ENCODE measurements around the gene OR52I2. TPM values are rescaled to one million over a fixed set of nuclear protein-coding genes. Genes with fewer than 3 reads are reported as not detected.

Gene OR52I2
- total RNA-seq, 2 experiments from 2014 or later, result not detected

- no peak overlapping the region for H3K27ac Mint-ChIP-seq
- H3K36me3 Mint-ChIP-seq, result no peaks in the 10 kb centered on the region
- DNase-seq, result no peak
- H3K4me3 Mint-ChIP-seq, result no peak overlapping the region
- POLR2A ChIA-PET, result no interaction called here
- H3K9me3 Mint-ChIP-seq, result no peaks in the 10 kb centered on the region
- H3K27me3 Mint-ChIP-seq, result peaks cover 31% of the 10 kb centered on the region
- H3K4me1 Mint-ChIP-seq, result peaks cover 6% of the 10 kb centered on the region
- ATAC-seq (ENCODE audit: low read depth), result no peak
Observed at GRCh38 chr11:4578624-4579023, 2.9 kb upstream of the OR52I2 start.

- POLR2A ChIA-PET, result no interaction called here
- no peak for ATAC-seq (ENCODE audit: low read depth)
- H3K4me1 Mint-ChIP-seq, result peaks cover 6% of the 10 kb centered on the region
- no peaks in the 10 kb centered on the region for H3K36me3 Mint-ChIP-seq
- H3K4me3 Mint-ChIP-seq, result no peak overlapping the region
- no peak for DNase-seq
- H3K27me3 Mint-ChIP-seq, result peaks cover 34% of the 10 kb centered on the region
- no peaks in the 10 kb centered on the region for H3K9me3 Mint-ChIP-seq
- H3K27ac Mint-ChIP-seq, result no peak overlapping the region
Observed at GRCh38 chr11:4580124-4580523, 1.4 kb upstream of the OR52I2 start.

GRCh38 chr11:4589017-4589416 lies 7.5 kb downstream of the OR52I2 start:
- no peak overlapping the region for H3K27ac Mint-ChIP-seq
- no peak for ATAC-seq (ENCODE audit: low read depth)
- H3K27me3 Mint-ChIP-seq, result peaks cover 8% of the 10 kb centered on the region
- H3K4me3 Mint-ChIP-seq, result no peak overlapping the region
- no peaks in the 10 kb centered on the region for H3K4me1 Mint-ChIP-seq
- H3K36me3 Mint-ChIP-seq, result no peaks in the 10 kb centered on the region
- H3K9me3 Mint-ChIP-seq, result no peaks in the 10 kb centered on the region
- POLR2A ChIA-PET, result no interaction called here
- no peak for DNase-seq

- ATAC-seq (ENCODE audit: low read depth) (no peak), DNase-seq (no peak)
- Mint-ChIP-seq H3K36me3 (peaks cover 8% of the 10 kb centered on the region), H3K4me1 (no peaks in the 10 kb centered on the region), H3K27me3 (no peaks in the 10 kb centered on the region), H3K4me3 (no peak within 1 kb of the TSS), H3K27ac (no peak within 1 kb of the TSS), H3K9me3 (no peaks in the 10 kb centered on the region)
- POLR2A ChIA-PET, result no interaction called here
Observed at GRCh38 chr11:4593739-4594138, 12.2 kb downstream of the OR52I2 start, which contains the start of gene OR52I1. TSS of gene OR52I1 (plus strand) at chr11:4594039. CDS start at chr11:4594039, 0 bp downstream.

- Mint-ChIP-seq H3K4me1 (peaks cover 23% of the 10 kb centered on the region), H3K36me3 (peaks cover 12% of the 10 kb centered on the region), H3K27ac (no peak overlapping the region), H3K4me3 (no peak overlapping the region), H3K9me3 (no peaks in the 10 kb centered on the region), H3K27me3 (no peaks in the 10 kb centered on the region)
- POLR2A ChIA-PET, result no interaction called here
- DNase-seq (no peak), ATAC-seq (ENCODE audit: low read depth) (no peak)
Observed at GRCh38 chr11:4605057-4605456, 23.5 kb downstream of the OR52I2 start.

- no peak for DNase-seq
- H3K36me3 Mint-ChIP-seq, result peaks cover 12% of the 10 kb centered on the region
- no peaks in the 10 kb centered on the region for H3K9me3 Mint-ChIP-seq
- peak overlapping the region; percentile 91 for H3K27ac Mint-ChIP-seq
- H3K4me3 Mint-ChIP-seq, result peak overlapping the region; percentile 92
- peaks cover 29% of the 10 kb centered on the region for H3K4me1 Mint-ChIP-seq
- H3K27me3 Mint-ChIP-seq, result no peaks in the 10 kb centered on the region
- POLR2A ChIA-PET, result no interaction called here
- ATAC-seq (ENCODE audit: low read depth), result no peak
Observed at GRCh38 chr11:4606231-4607015, 24.9 kb downstream of the OR52I2 start.

GRCh38 chr11:4607096-4607495 lies 25.6 kb downstream of the OR52I2 start:
- no peaks in the 10 kb centered on the region for H3K9me3 Mint-ChIP-seq
- DNase-seq (no peak), ATAC-seq (ENCODE audit: low read depth) (no peak)
- POLR2A ChIA-PET, result no interaction called here
- peak overlapping the region; percentile 92 for H3K4me3 Mint-ChIP-seq
- peak overlapping the region; percentile 91 for H3K27ac Mint-ChIP-seq
- H3K27me3 Mint-ChIP-seq, result no peaks in the 10 kb centered on the region
- H3K36me3 Mint-ChIP-seq, result peaks cover 9% of the 10 kb centered on the region
- H3K4me1 Mint-ChIP-seq, result peaks cover 29% of the 10 kb centered on the region

- no peaks in the 10 kb centered on the region for H3K27me3 Mint-ChIP-seq
- peaks cover 9% of the 10 kb centered on the region for H3K36me3 Mint-ChIP-seq
- H3K4me3 Mint-ChIP-seq, result peak within 1 kb of the TSS; percentile 92
- peak; percentile 100 for ATAC-seq (ENCODE audit: low read depth)
- peaks cover 29% of the 10 kb centered on the region for H3K4me1 Mint-ChIP-seq
- peak; percentile 94 for DNase-seq
- POLR2A ChIA-PET, result no interaction called here
- H3K27ac Mint-ChIP-seq, result peak within 1 kb of the TSS; percentile 91
- H3K9me3 Mint-ChIP-seq, result no peaks in the 10 kb centered on the region
Observed at GRCh38 chr11:4607781-4608666, 26.5 kb downstream of the OR52I2 start, which contains the start of gene TRIM68. TSS of gene TRIM68 (minus strand) at chr11:4608231. CDS start at chr11:4605504, 2,727 bp downstream.

- ATAC-seq (ENCODE audit: low read depth), result no peak
- Mint-ChIP-seq H3K4me1 (peaks cover 29% of the 10 kb centered on the region), H3K9me3 (no peaks in the 10 kb centered on the region), H3K4me3 (peak overlapping the region; percentile 75), H3K27ac (peak overlapping the region; percentile 76), H3K36me3 (no peaks in the 10 kb centered on the region), H3K27me3 (peaks cover 4% of the 10 kb centered on the region)
- POLR2A ChIA-PET, result no interaction called here
- no peak for DNase-seq
Observed at GRCh38 chr11:4610258-4610935, 28.9 kb downstream of the OR52I2 start.

GRCh38 chr11:4611986-4612385 lies 30.4 kb downstream of the OR52I2 start:
- Mint-ChIP-seq H3K27me3 (peaks cover 5% of the 10 kb centered on the region), H3K4me3 (no peak overlapping the region), H3K27ac (no peak overlapping the region), H3K9me3 (peaks cover 1% of the 10 kb centered on the region), H3K36me3 (no peaks in the 10 kb centered on the region), H3K4me1 (peaks cover 24% of the 10 kb centered on the region)
- no peak for DNase-seq
- no peak for ATAC-seq (ENCODE audit: low read depth)
- POLR2A ChIA-PET, result no interaction called here

GRCh38 chr11:4615856-4616444 lies 34.4 kb downstream of the OR52I2 start:
- Mint-ChIP-seq H3K27me3 (peaks cover 8% of the 10 kb centered on the region), H3K4me3 (no peak overlapping the region), H3K4me1 (no peaks in the 10 kb centered on the region), H3K27ac (no peak overlapping the region), H3K36me3 (no peaks in the 10 kb centered on the region), H3K9me3 (peaks cover 1% of the 10 kb centered on the region)
- no peak for ATAC-seq (ENCODE audit: low read depth)
- POLR2A ChIA-PET, result no interaction called here
- DNase-seq, result no peak

- Mint-ChIP-seq H3K27me3 (peaks cover 7% of the 10 kb centered on the region), H3K9me3 (peaks cover 1% of the 10 kb centered on the region), H3K4me1 (no peaks in the 10 kb centered on the region), H3K36me3 (no peaks in the 10 kb centered on the region), H3K4me3 (no peak overlapping the region), H3K27ac (no peak overlapping the region)
- ATAC-seq (ENCODE audit: low read depth) (no peak), DNase-seq (no peak)
- POLR2A ChIA-PET, result no interaction called here
Observed at GRCh38 chr11:4619514-4619913, 38.0 kb downstream of the OR52I2 start.

All from activated naive CD8-positive, alpha-beta T cell treated with anti-CD3 and anti-CD28 coated beads, Interleukin-2, amount 10 ng/mL, durations not matched to agents 7 days and 5 days (primary cell).